Activated CD4-positive, alpha-beta T cell treated with anti-CD3 and anti-CD28 coated beads for 36 hours (primary cell): ENCODE results near the gene ABCA13. TPM values are rescaled to one million over a fixed set of nuclear protein-coding genes. Genes with fewer than 3 reads are reported as not detected.
A peak's percentile ranks its signal among the peaks of the same experiment; 100 is the strongest.

Experiments
- ATAC-seq: fragments of 200-7000 bp; cut with Tn5 transposase; one replicate; pipeline ENCODE4 v1.10.0; 2021; ENCODE audit warnings: mild to moderate bottlenecking, moderate library complexity
- CTCF ChIA-PET: fragments of 350-600 bp; sonication (Branson Sonifier 250); formaldehyde crosslinking; loops from one replicate; lab custom pipeline; 2021; ENCODE audit warnings: antibody characterized with exemption; lab: Charles Lee
- POLR2A ChIA-PET: fragments of 350-600 bp; sonication (Branson Sonifier 250); formaldehyde crosslinking; loops from one replicate; lab custom pipeline; 2021; ENCODE audit warnings: antibody characterized with exemption, inconsistent platforms; lab: Charles Lee
- DNase-seq: peaks from one replicate; pipeline ENCODE4 v3.0.0-alpha.2; 2020
- H3K27ac Mint-ChIP-seq: one replicate; pipeline ENCODE4 v1.8.0; 2021; ENCODE audit warnings: mixed read lengths
- H3K27me3 Mint-ChIP-seq: one replicate; pipeline ENCODE4 v1.8.0; 2021; ENCODE audit warnings: mixed read lengths
- H3K36me3 Mint-ChIP-seq: one replicate; pipeline ENCODE4 v1.8.0; 2021; ENCODE audit warnings: low read depth, mixed read lengths
- H3K4me1 Mint-ChIP-seq: one replicate; pipeline ENCODE4 v1.8.0; 2021; ENCODE audit warnings: mixed read lengths
- H3K4me3 Mint-ChIP-seq: one replicate; pipeline ENCODE4 v1.8.0; 2021; ENCODE audit warnings: mild to moderate bottlenecking, moderate library complexity, mixed read lengths
- H3K9me3 Mint-ChIP-seq: one replicate; pipeline ENCODE4 v1.8.0; 2021; ENCODE audit warnings: low read depth, mixed read lengths
- intact Hi-C, 2 experiments: fragments of 100-400 bp; cut with DNase I in 1 of 2; cut with micrococcal nuclease in 1 of 2; formaldehyde crosslinking; loops; one replicate each; pipeline versions ENCODE4 v1.14.2 to v1.15.1; 2022 to 2024; cut with DNase I, micrococcal nuclease
- total RNA-seq, 2 experiments: library from RNA; stranded (reverse); gene quantifications; one replicate each; pipeline ENCODE4 v1.2.3, GENCODE V29; 2021

ABCA13 gene
- total RNA-seq, 2 experiments from 2014 or later = not detected

DNA sequence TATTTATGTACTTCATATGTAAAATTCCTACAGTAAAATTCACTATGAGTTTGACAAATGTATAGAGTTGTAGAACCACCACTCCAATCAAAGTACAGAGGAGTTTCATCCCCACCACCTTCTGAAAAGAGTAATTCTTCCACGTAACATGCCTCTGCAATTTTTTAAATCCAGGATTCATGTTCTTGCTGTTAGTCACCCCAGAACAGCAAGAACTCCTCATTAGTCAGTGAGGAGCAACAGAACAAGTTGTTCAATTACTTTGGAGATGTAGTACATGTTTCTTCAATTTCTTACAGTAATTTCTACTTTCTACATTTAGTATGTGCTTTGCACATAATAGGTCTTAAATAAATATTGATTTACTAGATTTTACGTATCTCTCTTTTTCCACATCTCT, 248.1 kb downstream of the ABCA13 start:
- CTCF ChIA-PET = interaction anchor here (1.0 kb wide), 1 partner anchor 120 kb away, joined by 3 read pairs; no protein-coding TSS in a partner anchor

DNA sequence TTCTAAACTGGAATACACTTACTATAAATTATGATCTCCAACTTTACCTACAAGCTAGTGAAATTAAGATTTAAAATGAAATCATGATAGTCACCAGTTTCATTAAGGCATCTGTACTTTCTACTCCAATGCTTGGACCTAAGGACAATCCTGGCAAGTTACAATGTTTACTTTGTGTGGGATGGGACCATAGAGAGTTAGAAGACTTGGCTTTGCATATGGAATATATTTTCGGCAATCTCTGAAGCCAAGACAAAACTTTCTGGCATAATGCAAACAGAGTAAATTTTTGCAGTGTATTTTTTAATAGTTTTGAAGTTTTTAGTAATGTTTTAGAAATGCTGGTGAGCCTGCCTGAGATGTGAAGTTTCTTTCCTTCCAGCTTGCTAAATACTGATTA, 248.9 kb downstream of the ABCA13 start:
- Mint-ChIP-seq H3K4me1 (no peaks in the 10 kb centered on the region), H3K27me3 (peaks cover 2% of the 10 kb centered on the region), H3K27ac (no peak overlapping the region), H3K9me3 (no peaks in the 10 kb centered on the region), H3K4me3 (no peak overlapping the region), H3K36me3 (no peaks in the 10 kb centered on the region)
- ChIA-PET CTCF (interaction anchor here (1.0 kb wide), 1 partner anchor 120 kb away, joined by 3 read pairs; no protein-coding TSS in a partner anchor), POLR2A (no interaction called here)
- DNase-seq = no peak
- no peak for ATAC-seq
- intact Hi-C loops = no loop called here

More for the DNA sequence above, 248.1 kb downstream of the ABCA13 start:
- Mint-ChIP-seq H3K27me3 (peaks cover under 1% of the 10 kb centered on the region), H3K4me3 (no peak overlapping the region), H3K36me3 (no peaks in the 10 kb centered on the region), H3K4me1 (no peaks in the 10 kb centered on the region), H3K9me3 (no peaks in the 10 kb centered on the region), H3K27ac (no peak overlapping the region)
- ATAC-seq = no peak
- POLR2A ChIA-PET = no interaction called here
- DNase-seq = no peak
- intact Hi-C loops = no loop called here

DNA sequence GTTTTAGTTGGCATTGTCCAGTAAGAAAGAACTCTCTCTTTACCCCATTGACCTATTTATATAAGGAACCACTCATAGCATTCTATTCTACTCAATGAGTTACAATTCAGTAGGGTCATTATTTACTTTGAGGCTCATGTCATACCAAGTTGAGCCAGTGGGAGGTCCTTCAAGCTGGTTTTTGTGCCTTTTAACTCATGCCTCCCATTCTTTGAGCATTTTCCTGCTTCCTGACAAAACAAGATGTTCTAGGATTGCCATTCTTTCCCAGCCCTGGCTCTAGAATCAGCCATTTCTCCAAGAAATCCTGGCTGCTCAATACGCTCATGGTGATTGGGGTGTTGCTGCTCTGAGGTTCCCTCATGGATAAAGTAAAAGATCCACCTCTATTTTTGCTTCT, 250.1 kb downstream of the ABCA13 start:
- ATAC-seq (no peak), DNase-seq (no peak)
- peaks cover 2% of the 10 kb centered on the region for H3K27me3 Mint-ChIP-seq
- intact Hi-C loops = no loop called here
- POLR2A ChIA-PET = no interaction called here
- no peaks in the 10 kb centered on the region for H3K4me1 Mint-ChIP-seq
- CTCF ChIA-PET = no interaction called here
- no peak overlapping the region for H3K4me3 Mint-ChIP-seq
- no peaks in the 10 kb centered on the region for H3K9me3 Mint-ChIP-seq
- no peaks in the 10 kb centered on the region for H3K36me3 Mint-ChIP-seq
- H3K27ac Mint-ChIP-seq = no peak overlapping the region

DNA sequence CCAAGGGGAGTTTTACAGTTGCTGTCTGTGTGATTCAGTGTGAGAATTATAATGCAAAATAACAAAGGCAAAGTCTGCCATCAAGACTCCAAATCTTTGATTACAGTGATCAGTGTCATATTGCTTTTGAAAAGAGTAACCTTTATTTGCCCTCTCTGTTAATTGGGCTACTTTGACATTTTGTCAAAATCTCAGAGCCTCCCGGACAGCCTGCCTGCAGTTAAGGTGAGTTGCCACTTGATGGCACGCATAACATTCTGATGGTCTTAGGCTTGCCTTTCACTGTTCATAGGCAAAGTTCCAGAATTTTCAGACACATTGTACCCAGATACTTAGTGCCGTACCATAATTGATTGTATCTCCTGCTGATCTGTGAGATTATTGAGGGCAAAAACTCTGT, 253.5 kb downstream of the ABCA13 start:
- peak; percentile 24 for DNase-seq
- intact Hi-C loops = no loop called here

DNA sequence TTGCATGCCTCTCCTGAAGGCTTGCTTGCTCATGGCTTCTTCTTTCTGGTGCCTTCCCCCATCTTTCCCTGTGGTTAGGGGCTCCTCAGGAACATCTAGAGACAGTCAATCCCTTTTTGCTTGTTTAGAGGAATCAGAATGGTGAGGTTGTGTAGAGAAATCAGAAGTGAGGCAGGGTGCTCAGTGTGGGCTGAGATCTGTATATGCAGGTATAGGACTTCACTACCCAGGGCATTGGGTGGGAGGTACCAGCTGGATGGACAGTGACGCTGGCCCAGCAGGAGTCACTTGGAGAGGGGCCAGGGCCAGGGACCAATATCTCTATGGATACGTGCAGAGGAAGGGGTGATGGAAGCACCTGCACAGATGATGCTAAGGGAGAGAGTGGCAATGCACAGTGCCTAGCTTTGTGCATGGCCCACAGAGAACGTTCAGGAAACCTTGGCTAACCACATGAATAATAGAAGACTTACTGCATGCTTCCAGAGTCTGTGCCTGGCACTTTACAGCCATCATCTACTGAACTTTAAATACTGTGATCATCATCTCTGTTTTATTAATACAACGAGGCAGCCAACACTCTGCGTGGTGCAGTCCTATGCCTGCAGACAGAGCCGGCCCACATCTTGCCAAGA, 255.2 kb downstream of the ABCA13 start:
- H3K27me3 Mint-ChIP-seq = peaks cover 2% of the 10 kb centered on the region
- no peaks in the 10 kb centered on the region for H3K4me1 Mint-ChIP-seq
- ChIA-PET POLR2A (no interaction called here), CTCF (no interaction called here)
- DNase-seq (no peak), ATAC-seq (no peak)
- no peaks in the 10 kb centered on the region for H3K9me3 Mint-ChIP-seq
- H3K4me3 Mint-ChIP-seq = no peak overlapping the region
- intact Hi-C loops = no loop called here
- H3K36me3 Mint-ChIP-seq = no peaks in the 10 kb centered on the region
- H3K27ac Mint-ChIP-seq = no peak overlapping the region

More for the DNA sequence above, 253.5 kb downstream of the ABCA13 start:
- H3K27ac Mint-ChIP-seq = no peak overlapping the region
- ATAC-seq = no peak
- no peaks in the 10 kb centered on the region for H3K36me3 Mint-ChIP-seq
- POLR2A ChIA-PET = no interaction called here
- H3K9me3 Mint-ChIP-seq = no peaks in the 10 kb centered on the region
- no peaks in the 10 kb centered on the region for H3K4me1 Mint-ChIP-seq
- H3K27me3 Mint-ChIP-seq = peaks cover 2% of the 10 kb centered on the region
- H3K4me3 Mint-ChIP-seq = no peak overlapping the region
- CTCF ChIA-PET = no interaction called here

DNA sequence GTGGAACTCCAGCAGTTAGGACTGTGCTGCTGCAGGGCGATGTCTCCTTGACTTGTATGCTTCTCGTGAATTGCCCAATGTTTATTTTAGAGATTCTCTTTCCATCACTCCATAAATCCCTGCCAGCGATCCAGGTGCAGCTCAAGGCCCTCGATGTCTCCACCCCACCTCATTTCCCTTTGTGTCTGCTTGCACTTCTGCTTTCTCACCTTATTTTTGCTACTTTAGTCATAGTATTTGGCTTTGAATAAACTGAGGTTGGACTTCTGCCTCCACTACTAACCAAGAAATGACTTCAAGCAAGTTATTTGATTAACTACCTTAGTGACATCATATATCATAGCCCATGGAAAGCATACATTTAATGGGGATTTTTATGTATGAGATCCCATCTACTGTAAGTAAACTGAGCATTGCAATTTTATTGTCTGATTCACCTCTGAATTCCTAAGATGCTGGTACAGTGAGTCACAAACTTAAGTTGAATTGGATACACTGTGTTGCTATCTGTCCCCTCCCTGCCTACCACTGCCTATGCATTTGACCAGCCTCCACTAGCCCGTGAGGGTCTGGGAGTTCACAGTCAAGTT, 255.8 kb downstream of the ABCA13 start:
- H3K4me1 Mint-ChIP-seq = no peaks in the 10 kb centered on the region
- no peak overlapping the region for H3K4me3 Mint-ChIP-seq
- ATAC-seq (no peak), DNase-seq (no peak)
- POLR2A ChIA-PET = no interaction called here
- peaks cover 2% of the 10 kb centered on the region for H3K27me3 Mint-ChIP-seq
- intact Hi-C loops = no loop called here
- CTCF ChIA-PET = no interaction called here
- no peaks in the 10 kb centered on the region for H3K9me3 Mint-ChIP-seq
- H3K27ac Mint-ChIP-seq = no peak overlapping the region
- no peaks in the 10 kb centered on the region for H3K36me3 Mint-ChIP-seq

DNA sequence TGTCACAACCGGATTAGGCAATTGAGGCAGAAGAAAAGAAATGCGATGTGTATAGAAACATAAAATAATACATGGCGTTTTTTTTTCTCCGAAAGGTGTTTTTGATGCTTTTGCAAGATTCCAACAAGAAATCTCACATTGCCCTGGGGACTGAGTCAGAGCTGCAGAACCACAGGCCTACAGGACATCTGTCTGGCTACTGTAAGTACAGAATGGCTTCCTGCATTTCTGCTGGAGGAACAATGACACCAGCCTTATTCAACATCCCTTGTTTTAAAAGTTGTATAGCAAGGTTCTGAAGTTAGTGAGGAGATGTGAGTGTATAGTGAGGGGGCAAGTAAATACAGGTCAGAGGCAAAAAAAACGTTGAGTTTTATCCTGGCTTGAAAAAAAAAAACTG, 256.4 kb downstream of the ABCA13 start:
- no peak overlapping the region for H3K4me3 Mint-ChIP-seq
- H3K27me3 Mint-ChIP-seq = peaks cover 2% of the 10 kb centered on the region
- intact Hi-C loops = no loop called here
- ATAC-seq (no peak), DNase-seq (no peak)
- H3K9me3 Mint-ChIP-seq = no peaks in the 10 kb centered on the region
- POLR2A ChIA-PET = no interaction called here
- H3K36me3 Mint-ChIP-seq = no peaks in the 10 kb centered on the region
- CTCF ChIA-PET = no interaction called here
- no peak overlapping the region for H3K27ac Mint-ChIP-seq
- H3K4me1 Mint-ChIP-seq = no peaks in the 10 kb centered on the region

DNA sequence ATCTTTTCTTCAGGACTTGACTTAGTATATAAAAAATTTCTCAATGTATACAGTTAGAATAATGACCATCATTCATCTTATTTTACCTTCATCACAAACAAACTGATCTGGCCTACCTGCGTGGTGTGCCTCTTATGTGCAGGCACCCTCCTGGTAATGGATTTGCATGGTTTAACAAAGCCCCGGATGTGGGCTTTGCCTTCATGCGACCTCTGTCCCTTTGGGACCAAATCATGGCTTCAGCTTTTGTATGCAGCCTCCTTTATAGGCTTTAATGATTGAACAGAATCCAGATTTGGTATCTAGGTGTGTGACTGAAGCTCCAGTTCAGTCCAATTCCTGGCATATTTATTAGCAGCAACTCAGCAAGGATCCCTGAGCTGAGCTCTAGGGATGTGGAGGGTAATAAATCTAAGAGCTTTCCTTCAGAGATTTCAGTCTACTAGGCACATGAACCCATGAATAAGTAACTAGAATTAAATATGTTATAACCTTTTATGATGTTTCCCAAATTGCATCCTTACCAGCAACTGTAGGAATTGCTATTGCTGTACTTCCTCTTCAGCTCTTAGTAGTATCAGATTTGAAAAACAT, 256.9 kb downstream of the ABCA13 start:
- H3K27me3 Mint-ChIP-seq = peaks cover 2% of the 10 kb centered on the region
- DNase-seq (no peak), ATAC-seq (no peak)
- intact Hi-C loops = no loop called here
- ChIA-PET POLR2A (interaction anchor here (0.6 kb wide), 1 partner anchor 150 kb away, joined by 4 read pairs; no protein-coding TSS in a partner anchor), CTCF (no interaction called here)
- H3K27ac Mint-ChIP-seq = no peak overlapping the region
- no peak overlapping the region for H3K4me3 Mint-ChIP-seq
- H3K9me3 Mint-ChIP-seq = no peaks in the 10 kb centered on the region
- H3K4me1 Mint-ChIP-seq = no peaks in the 10 kb centered on the region
- H3K36me3 Mint-ChIP-seq = no peaks in the 10 kb centered on the region

DNA sequence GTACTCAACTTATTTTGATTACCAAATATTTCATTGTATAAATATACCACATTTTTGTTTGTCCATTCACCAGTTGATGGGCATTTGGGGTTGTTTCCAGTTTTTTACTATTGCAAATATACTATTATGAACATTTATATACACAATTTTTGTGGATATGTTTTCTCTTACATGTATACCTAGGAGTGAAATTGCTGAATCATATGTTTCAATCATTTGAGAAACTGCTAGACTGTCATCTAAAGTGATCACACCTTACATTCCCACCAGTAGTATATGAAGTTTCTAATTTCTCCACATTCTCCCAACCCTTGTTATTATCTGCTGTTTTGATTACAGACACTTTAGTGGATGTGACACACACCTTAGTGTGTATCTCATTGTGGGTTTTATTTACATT, 257.9 kb downstream of the ABCA13 start:
- Mint-ChIP-seq H3K27me3 (peaks cover 2% of the 10 kb centered on the region), H3K9me3 (no peaks in the 10 kb centered on the region), H3K36me3 (no peaks in the 10 kb centered on the region), H3K27ac (no peak overlapping the region), H3K4me1 (no peaks in the 10 kb centered on the region), H3K4me3 (no peak overlapping the region)
- DNase-seq (no peak), ATAC-seq (no peak)
- ChIA-PET POLR2A (no interaction called here), CTCF (no interaction called here)
- intact Hi-C loops = no loop called here

DNA sequence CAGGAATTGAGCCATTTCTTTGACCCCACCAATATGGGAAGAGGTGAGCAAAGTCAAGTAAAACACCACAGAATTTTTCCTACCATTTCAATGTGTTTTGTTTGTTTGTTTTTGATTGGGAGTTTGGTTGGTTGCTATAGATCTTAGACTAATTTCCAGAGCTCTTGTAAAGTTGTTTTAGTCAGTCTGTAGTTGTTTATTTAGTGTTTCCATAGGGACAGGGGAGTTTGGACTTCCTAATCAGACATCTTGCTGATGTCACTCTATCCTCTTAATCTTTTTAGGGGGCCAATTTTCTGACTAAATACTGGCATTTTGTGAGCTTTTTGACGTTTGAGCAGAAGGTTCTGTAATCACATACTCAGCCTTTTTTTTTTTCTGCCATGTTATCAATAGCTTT, 266.9 kb downstream of the ABCA13 start:
- no peak overlapping the region for H3K27ac Mint-ChIP-seq
- H3K27me3 Mint-ChIP-seq = no peaks in the 10 kb centered on the region
- ChIA-PET CTCF (interaction anchor here (1.4 kb wide), 1 partner anchor 11 kb away, joined by 5 read pairs; no protein-coding TSS in a partner anchor), POLR2A (interaction anchor here (0.7 kb wide), 1 partner anchor 121 kb away, joined by 3 read pairs; no protein-coding TSS in a partner anchor)
- intact Hi-C loops = no loop called here
- H3K4me3 Mint-ChIP-seq = no peak overlapping the region
- peaks cover 4% of the 10 kb centered on the region for H3K4me1 Mint-ChIP-seq
- no peak for DNase-seq
- peaks cover under 1% of the 10 kb centered on the region for H3K9me3 Mint-ChIP-seq
- H3K36me3 Mint-ChIP-seq = no peaks in the 10 kb centered on the region
- ATAC-seq = no peak

DNA sequence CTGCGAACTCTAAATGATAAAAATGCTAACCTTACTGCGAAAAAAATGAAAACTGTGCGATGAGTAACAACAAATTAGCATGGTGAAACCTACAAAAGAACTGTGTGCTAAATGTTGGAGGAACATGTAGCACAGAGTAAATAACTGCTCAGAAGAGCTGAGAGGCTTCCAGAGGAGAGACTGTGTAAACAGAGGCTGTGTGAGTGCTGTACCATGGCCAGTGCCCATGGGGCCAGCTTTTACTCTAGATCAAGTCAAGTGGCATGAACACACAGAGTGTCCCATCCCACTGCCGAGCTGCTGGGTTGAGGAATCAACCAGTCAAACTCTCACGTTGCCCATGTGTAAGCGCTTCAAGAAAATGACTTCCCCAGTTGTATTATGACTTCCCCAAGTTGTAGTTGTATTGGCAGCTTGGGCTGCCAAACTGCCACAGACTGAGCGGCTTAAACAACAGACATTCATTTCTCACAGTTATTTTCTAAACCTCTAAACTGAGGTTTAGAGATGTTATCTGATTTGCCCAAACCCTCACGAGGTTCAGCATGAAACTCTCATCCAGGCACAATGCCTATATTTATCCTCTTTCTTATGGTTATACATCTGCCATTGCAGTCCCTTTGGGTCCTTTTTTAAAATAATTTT, 270.7 kb downstream of the ABCA13 start:
- Mint-ChIP-seq H3K27ac (no peak overlapping the region), H3K4me1 (peaks cover 17% of the 10 kb centered on the region), H3K36me3 (no peaks in the 10 kb centered on the region), H3K4me3 (no peak overlapping the region), H3K27me3 (no peaks in the 10 kb centered on the region), H3K9me3 (peaks cover 10% of the 10 kb centered on the region)
- ATAC-seq (no peak), DNase-seq (no peak)
- POLR2A ChIA-PET = no interaction called here
- intact Hi-C loops = no loop called here
- CTCF ChIA-PET = no interaction called here
